ENCODE results near the gene KDR.

DNA sequence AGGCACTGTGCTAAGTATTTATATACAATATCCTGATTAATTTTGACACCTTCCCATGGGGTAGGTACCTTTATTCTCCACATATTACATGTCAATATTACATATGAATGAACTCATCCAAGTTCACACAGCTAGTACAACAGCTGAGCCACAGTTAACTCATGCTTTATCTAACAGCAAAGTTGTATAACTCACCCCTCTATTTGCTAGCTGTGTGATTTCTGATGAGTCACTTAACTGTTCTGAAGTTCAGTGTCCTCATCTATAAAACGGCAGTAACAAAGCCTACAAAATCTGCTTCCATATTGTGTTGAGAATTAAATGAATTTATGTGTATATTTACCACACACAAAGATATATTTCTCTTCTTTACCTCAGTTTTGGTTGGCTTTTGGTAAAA is 48.2 kb upstream of the KDR start:
- TF ChIP-seq, protein P1, sequence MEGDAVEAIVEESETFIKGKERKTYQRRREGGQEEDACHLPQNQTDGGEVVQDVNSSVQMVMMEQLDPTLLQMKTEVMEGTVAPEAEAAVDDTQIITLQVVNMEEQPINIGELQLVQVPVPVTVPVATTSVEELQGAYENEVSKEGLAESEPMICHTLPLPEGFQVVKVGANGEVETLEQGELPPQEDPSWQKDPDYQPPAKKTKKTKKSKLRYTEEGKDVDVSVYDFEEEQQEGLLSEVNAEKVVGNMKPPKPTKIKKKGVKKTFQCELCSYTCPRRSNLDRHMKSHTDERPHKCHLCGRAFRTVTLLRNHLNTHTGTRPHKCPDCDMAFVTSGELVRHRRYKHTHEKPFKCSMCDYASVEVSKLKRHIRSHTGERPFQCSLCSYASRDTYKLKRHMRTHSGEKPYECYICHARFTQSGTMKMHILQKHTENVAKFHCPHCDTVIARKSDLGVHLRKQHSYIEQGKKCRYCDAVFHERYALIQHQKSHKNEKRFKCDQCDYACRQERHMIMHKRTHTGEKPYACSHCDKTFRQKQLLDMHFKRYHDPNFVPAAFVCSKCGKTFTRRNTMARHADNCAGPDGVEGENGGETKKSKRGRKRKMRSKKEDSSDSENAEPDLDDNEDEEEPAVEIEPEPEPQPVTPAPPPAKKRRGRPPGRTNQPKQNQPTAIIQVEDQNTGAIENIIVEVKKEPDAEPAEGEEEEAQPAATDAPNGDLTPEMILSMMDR (IDR thresholded peaks at IDR 0.05), result no peak
- TF ChIP-seq POLR2A (IDR thresholded peaks at IDR 0.05), result no peak
